Measurements from ENCODE around the gene NOS2.
"Not testable (repeated sequence)": the region's sequence is repeated elsewhere in the genome, so short reads cannot be mapped to it uniquely, and the experiment has no call there.

- TF ChIP-seq CTCF, POLR2A (IDR thresholded peaks at IDR 0.05): not testable (repeated sequence)
These were observed 54.0 kb downstream of the NOS2 start for GRCh38 chr17:27746320-27746719.
